OCI-LY7 (cell line): Measurements from ENCODE around the gene UVRAG. TPM values are rescaled to one million over a fixed set of nuclear protein-coding genes. Genes with fewer than 3 reads are reported as not detected.

Experiments used
- BruUV-seq: library from RNA; stranded (reverse); fragments of 400-500 nt; replicated peaks from 2 replicates; lab custom pipeline; 2021; lab: Mats Ljungman, UMichigan
- CTCF ChIA-PET: fragments of 300-600 bp; sonication (Branson Sonifier 250); formaldehyde crosslinking; loops from one replicate; lab custom pipeline; 2022; ENCODE audit warnings: antibody characterized with exemption; ENCODE audit not compliant: unreplicated experiment; lab: Charles Lee
- POLR2A ChIA-PET: fragments of 300-600 bp; sonication (Branson Sonifier 250); formaldehyde crosslinking; loops from one replicate; lab custom pipeline; 2022; ENCODE audit warnings: antibody characterized with exemption; lab: Charles Lee
- DNase-seq: peaks from one replicate; pipeline ENCODE4 v3.0.0-alpha.2; 2015; ENCODE audit warnings: low spot score
- H2AFZ ChIP-seq: fragments of 200-600 bp; sonication (generic), shearing (Covaris generic); 2 replicates; pipeline ENCODE4 v1.6.1; 2014; ENCODE audit warnings: mild to moderate bottlenecking, antibody characterized with exemption, low read length, moderate library complexity
- H3K27ac ChIP-seq: fragments of 200-600 bp; sonication (generic); 2 replicates; pipeline ENCODE4 v1.5.1; 2014; ENCODE audit warnings: mixed run types, low read depth, mild to moderate bottlenecking, moderate library complexity, low read length, inconsistent platforms; ENCODE audit not compliant: poor library complexity, severe bottlenecking
- H3K36me3 ChIP-seq: fragments of 200-600 bp; sonication (generic); 2 replicates; pipeline ENCODE4 v1.6.1; 2014; ENCODE audit warnings: mild to moderate bottlenecking, antibody characterized with exemption, low read length, moderate library complexity, mixed read lengths; ENCODE audit not compliant: insufficient read depth
- H3K4me1 ChIP-seq: fragments of 200-600 bp; sonication (generic); 2 replicates; pipeline ENCODE4 v1.5.1; 2014; ENCODE audit warnings: mild to moderate bottlenecking, low read length; ENCODE audit not compliant: insufficient read depth, poor library complexity, severe bottlenecking
- H3K4me2 ChIP-seq: fragments of 200-600 bp; sonication (generic); 2 replicates; pipeline ENCODE4 v1.6.1; 2014; ENCODE audit warnings: mild to moderate bottlenecking, low read length
- H3K4me3 ChIP-seq: fragments of 200-600 bp; sonication (generic); 2 replicates; pipeline ENCODE4 v1.5.1; 2014; ENCODE audit warnings: mild to moderate bottlenecking, low read depth, low read length; ENCODE audit not compliant: poor library complexity, severe bottlenecking
- H3K79me2 ChIP-seq: fragments of 200-600 bp; sonication (generic); 2 replicates; pipeline ENCODE4 v1.6.1; 2016; ENCODE audit warnings: low read depth, mild to moderate bottlenecking, low read length, moderate library complexity, mixed read lengths; ENCODE audit not compliant: insufficient read depth
- H3K9me2 ChIP-seq: fragments of 200-600 bp; sonication (generic); 2 replicates; pipeline ENCODE4 v1.6.1; 2016; ENCODE audit warnings: mild to moderate bottlenecking, low read length, mixed read lengths; ENCODE audit not compliant: insufficient read depth
- H3K9me3 ChIP-seq: fragments of 200-600 bp; sonication (generic); 2 replicates; pipeline ENCODE4 v1.6.1; 2014; ENCODE audit warnings: mild to moderate bottlenecking, mixed run types, low read length, mixed read lengths
- H4K20me1 ChIP-seq: fragments of 200-600 bp; sonication (generic); 2 replicates; pipeline ENCODE4 v1.6.1; 2014; ENCODE audit warnings: mild to moderate bottlenecking, antibody characterized with exemption, low read length, moderate library complexity, mixed read lengths; ENCODE audit not compliant: insufficient read depth
- EZH2phosphoT487 ChIP-seq: fragments of 200-600 bp; sonication (generic); IDR thresholded peaks from 2 replicates; pipeline ENCODE4 v1.6.1; 2018; ENCODE audit warnings: low read depth, borderline replicate concordance, mild to moderate bottlenecking, mixed run types, antibody characterized with exemption, low read length, moderate library complexity, mixed read lengths
- intact Hi-C: fragments of 100-400 bp; cut with micrococcal nuclease; formaldehyde crosslinking; loops from one replicate; pipeline ENCODE4 v1.10.0; 2022; ENCODE audit not compliant: unreplicated experiment
- total RNA-seq, 2 experiments: library from RNA; depleted of rRNA in 1 of 2; stranded (reverse); fragments of >200 nt in 1 of 2; shearing (Covaris generic) in 1 of 2; gene quantifications; 2 replicates each; pipeline ENCODE4 v1.2.3, GENCODE V29; 2014 to 2022
- TF ChIP-seq, protein P1 (sequence below): fragments of 200-600 bp; sonication (generic); conservative IDR thresholded peaks from 2 replicates; pipeline ENCODE4 v1.5.1; 2014; ENCODE audit warnings: mild to moderate bottlenecking, antibody characterized with exemption, low read length, moderate library complexity, mixed read lengths

UVRAG gene
- total RNA-seq, 2 experiments from 2014 or later: 43.7 to 73.3 TPM

DNA sequence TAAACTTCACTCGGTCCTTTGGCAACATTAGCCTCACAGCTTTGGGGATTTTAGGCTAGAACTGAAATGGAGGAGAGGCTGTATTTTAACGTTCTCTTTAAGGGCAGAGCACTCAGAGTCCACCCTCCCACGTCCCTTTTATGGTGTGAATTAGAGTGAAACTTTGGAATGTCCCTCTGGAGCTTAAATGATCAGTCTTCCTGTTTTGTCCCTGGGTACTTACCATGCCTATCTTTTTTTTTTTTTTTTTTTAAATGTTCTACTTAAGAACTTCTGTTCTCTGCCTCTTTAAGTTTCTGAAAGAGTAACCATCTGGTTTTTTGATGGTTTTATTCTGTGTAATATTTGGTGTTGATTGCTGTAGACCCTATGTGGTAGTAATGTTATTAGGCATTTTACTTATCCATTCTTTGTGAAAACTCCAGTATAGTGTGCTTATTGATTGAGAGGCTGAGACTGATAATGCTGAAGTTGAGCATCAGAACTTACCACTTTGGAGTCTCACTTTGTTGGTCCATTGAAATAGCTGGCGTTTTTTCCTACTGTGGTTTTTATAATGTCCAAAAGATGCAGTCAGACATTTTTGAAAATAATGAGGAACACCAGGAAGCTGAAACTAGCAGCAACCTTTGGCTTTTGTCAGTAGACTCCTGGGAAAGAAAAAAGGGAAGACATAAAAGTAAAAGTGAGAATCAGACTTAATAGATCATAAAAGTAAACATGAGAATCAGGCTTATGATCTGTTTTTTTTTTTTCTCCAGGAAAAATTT lies 11.6 kb downstream of the UVRAG start:
- Histone ChIP-seq H3K9me3 (peaks cover 15% of the 10 kb centered on the region; the same call in 1 of the 2 replicates), H3K9me2 (no peaks in the 10 kb centered on the region), H4K20me1 (no peaks in the 10 kb centered on the region), H2AFZ (no peak overlapping the region), H3K4me1 (peaks cover 52% of the 10 kb centered on the region), H3K4me3 (no peak overlapping the region), H3K27ac (peak overlapping the region; percentile 99), H3K4me2 (peak overlapping the region; percentile 75), H3K79me2 (peaks cover 93% of the 10 kb centered on the region), H3K36me3 (peaks cover 77% of the 10 kb centered on the region)
- intact Hi-C loops: no loop called here
- BruUV-seq: no TSS peak
- POLR2A ChIA-PET: interaction anchor here (0.6 to 3.7 kb wide), 10 partner anchors 9 to 603 kb away, joined by 3 to 19 read pairs (median 4); no protein-coding TSS in a partner anchor
- no peak for DNase-seq
- CTCF ChIA-PET: no interaction called here
- TF ChIP-seq, protein P1, sequence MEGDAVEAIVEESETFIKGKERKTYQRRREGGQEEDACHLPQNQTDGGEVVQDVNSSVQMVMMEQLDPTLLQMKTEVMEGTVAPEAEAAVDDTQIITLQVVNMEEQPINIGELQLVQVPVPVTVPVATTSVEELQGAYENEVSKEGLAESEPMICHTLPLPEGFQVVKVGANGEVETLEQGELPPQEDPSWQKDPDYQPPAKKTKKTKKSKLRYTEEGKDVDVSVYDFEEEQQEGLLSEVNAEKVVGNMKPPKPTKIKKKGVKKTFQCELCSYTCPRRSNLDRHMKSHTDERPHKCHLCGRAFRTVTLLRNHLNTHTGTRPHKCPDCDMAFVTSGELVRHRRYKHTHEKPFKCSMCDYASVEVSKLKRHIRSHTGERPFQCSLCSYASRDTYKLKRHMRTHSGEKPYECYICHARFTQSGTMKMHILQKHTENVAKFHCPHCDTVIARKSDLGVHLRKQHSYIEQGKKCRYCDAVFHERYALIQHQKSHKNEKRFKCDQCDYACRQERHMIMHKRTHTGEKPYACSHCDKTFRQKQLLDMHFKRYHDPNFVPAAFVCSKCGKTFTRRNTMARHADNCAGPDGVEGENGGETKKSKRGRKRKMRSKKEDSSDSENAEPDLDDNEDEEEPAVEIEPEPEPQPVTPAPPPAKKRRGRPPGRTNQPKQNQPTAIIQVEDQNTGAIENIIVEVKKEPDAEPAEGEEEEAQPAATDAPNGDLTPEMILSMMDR: no peak
- TF ChIP-seq EZH2phosphoT487: no peak

DNA sequence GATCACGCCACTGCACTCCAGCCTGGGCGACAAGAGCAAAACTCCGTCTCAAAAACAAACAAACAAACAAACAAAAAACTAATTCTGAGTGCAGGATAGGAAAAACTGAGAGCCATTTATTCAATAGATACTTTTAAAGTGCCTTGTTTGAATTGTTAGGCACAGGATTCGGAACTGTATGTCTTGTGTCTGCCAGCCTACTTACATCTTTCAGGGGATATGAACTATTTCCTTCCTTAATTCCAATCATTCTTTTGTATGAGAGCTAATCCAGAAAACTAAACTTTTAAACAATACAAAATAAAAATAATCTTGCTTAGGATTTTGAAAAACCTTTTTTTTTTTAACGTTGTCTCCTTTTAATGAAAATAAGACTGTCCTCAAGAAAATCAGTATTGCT lies 12.6 kb downstream of the UVRAG start:
- no peaks in the 10 kb centered on the region for H4K20me1 ChIP-seq
- peaks cover 77% of the 10 kb centered on the region for H3K36me3 ChIP-seq
- TF ChIP-seq EZH2phosphoT487: no peak
- TF ChIP-seq, protein P1: no peak
- no peak overlapping the region for H3K4me3 ChIP-seq
- no peak overlapping the region for H2AFZ ChIP-seq
- BruUV-seq: no TSS peak
- no peaks in the 10 kb centered on the region for H3K9me2 ChIP-seq
- DNase-seq: no peak
- no peak overlapping the region for H3K4me2 ChIP-seq
- intact Hi-C loops: no loop called here
- peaks cover 9% of the 10 kb centered on the region; the same call in 1 of the 2 replicates for H3K9me3 ChIP-seq
- CTCF ChIA-PET: no interaction called here
- H3K79me2 ChIP-seq: peaks cover 93% of the 10 kb centered on the region
- no peak overlapping the region for H3K27ac ChIP-seq
- POLR2A ChIA-PET: interaction anchor here (0.6 to 1.6 kb wide), 5 partner anchors 8 to 20 kb away, joined by 3 to 4 read pairs (median 3); no protein-coding TSS in a partner anchor
- H3K4me1 ChIP-seq: peaks cover 47% of the 10 kb centered on the region
